GM19372 (cell line): ENCODE measurements around the gene MAML3.

Experiments
- ATAC-seq: cut with Tn5 transposase; IDR thresholded peaks from one replicate; pipeline ENCODE4 v1.9.1; 2021; ENCODE audit warnings: mild to moderate bottlenecking, low read depth, moderate library complexity; ENCODE audit not compliant: unreplicated experiment

MAML3 gene

GRCh38 chr4:139826426-139826825 is 327.6 kb downstream of the MAML3 start:
- ATAC-seq: no peak

GRCh38 chr4:139825523-139826014 is 328.4 kb downstream of the MAML3 start:
- no peak for ATAC-seq

DNA sequence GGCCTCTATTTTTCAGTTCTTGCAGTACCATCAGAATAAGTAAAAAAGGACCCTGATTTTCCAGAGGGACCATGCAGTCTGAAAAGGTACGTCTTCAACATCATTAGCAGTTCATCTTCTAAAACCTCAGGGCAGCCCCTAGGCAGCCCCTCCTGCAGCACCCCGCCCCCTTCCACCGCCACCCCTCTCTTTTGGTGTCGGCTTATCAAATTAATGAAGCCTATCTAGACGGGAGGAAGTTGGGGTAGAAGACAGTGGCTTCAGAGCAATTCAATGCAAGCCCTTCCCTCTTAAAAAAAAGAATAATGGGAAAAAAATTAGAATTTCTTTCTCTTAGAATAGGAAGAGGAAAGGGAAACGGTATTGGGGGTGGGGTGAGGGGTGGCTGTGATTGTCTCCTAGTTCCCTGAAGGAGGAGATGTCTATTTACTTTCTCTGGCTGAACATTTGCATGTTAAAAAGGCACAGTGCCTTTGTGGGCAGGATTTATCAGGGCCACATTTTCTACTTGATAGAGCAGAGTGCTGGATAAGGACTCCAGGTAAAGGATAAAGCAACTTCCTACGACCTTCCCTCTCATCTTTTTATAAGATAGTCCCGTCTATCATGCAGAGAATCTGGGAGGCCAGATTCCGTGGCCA is 329.0 kb downstream of the MAML3 start:
- ATAC-seq: no peak

- ATAC-seq: no peak
Observed at GRCh38 chr4:139823746-139824145, 330.2 kb downstream of the MAML3 start.

DNA sequence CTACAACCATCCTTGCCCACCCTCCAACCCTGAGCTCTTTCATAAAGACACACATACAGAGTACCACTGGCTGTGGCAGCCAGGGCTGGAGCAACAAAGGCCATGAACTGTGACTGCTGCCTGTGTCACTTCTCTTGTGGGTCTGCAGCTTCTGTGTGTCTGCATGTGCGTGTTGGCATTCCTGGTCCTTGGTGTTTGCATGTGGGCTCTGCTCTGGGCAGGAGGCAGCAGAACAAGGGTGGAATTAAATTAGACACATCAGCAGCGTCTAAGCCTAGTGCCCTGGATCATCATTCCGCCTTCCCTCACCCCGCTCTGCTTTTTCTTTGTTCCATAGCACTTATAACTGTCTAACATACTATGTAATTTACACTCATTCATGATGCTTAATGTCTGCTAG is 330.6 kb downstream of the MAML3 start:
- ATAC-seq: no peak

DNA sequence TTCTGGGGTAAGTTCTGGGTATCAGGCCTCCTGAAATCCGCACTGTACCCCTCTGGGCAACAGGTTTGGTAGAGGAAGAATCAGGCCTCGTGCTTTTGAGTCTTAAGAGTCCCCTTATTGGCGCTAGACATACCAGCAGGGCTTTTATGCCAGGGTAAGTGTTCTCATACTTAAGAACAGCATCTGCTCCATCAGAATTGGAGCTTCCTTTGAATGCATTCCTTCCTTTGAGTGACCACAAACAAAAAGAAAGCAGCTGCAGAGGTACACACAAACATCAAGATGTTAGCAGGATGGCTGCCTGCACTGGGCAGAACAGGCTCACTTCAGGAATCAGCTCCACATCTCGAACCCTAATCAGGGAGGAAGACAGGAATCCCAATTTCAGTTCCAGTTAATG is 331.6 kb downstream of the MAML3 start:
- no peak for ATAC-seq

DNA sequence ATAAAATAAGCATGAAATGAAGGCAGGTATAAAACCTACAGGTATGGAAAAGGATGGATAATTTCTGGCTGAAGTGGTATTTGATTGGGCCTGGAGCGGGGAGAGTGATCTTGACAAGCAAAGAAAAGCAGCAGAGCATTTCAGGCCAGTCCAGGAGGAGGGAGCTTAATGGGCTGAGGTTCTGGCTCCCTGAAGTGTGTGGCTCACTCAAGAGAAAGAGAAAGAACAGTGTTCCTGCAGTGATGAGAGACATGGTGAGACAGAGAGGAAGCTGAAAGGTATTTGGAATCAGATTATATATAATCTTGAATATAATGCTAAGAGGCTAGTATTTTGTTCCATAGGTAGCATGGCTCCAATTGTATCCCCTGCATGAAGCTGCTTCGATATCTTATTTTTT is 334.9 kb downstream of the MAML3 start:
- ATAC-seq: no peak

GRCh38 chr4:139817657-139818452 is 336.1 kb downstream of the MAML3 start:
- ATAC-seq: no peak

GRCh38 chr4:139816856-139817255 is 337.1 kb downstream of the MAML3 start:
- no peak for ATAC-seq

DNA sequence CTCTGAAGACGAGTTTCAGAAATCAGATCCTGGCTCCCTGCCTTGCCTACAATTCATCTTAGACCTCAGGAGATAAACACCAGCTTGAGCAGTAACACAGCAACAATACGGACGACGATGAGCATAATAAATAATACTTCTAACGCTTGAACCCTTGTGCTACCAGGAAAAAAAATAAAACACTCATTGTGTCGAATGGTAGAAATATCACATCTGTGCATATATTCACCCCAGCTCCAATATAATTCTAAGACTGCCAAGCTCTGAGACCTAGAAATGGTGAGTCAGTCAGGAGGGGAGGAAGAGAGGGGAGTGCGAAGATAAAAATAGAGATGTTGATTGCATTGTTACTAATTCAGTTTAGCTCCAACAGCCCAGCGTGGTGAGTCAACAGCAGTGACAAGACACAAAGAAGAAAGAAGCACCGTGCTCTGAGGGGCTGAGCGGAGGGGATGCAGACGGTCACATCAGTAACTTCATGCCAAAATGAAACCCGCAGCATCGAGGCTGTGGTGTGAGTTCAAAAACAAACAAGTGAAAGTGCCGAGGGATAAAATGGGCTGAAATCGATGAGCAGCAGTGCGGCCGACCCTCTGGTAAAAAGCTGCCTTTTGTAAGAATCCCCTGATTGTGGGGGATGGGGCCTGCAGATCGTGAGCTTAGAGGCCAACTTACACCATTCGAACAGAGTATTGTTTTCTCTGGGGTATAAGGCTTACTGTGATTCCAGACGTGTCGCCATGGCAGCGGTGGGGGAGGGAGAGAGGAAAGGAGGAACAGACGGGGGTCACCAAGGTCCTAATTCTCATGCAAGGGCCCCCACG is 338.0 kb downstream of the MAML3 start:
- ATAC-seq: no peak

DNA sequence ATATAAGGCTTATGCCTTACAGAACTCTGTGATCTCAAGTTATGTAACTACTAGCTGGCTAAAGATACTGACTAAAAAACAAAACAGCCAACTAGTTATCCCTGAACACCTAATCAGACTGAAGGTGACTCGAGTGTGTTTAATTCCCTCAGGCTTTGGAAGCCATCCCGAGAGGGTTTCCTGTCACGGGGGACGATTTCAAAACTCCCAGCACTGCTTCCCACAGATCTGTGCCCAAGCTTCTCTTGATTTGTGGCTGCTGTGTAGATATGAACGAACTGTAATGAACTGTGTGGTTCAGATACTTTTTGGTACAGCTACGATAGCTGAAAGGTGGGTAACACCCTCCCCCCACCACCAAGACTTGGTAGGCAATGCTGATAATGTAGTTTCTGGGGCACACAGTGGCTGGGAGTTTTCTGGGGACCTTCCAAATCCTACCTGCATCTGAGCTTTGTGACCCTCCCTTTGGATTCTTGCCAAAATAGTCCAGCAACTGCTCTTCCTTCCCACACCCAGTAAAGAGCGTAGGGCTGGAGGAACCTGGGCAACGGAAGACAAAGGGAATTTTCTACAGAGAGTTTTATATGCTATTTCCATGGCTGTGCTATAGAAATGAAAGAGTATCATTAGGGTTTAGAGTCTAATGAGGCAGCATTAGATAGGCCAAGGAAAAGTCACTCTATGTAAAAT is 339.5 kb downstream of the MAML3 start:
- ATAC-seq: no peak

GRCh38 chr4:139813881-139814280 is 340.1 kb downstream of the MAML3 start:
- ATAC-seq: no peak

DNA sequence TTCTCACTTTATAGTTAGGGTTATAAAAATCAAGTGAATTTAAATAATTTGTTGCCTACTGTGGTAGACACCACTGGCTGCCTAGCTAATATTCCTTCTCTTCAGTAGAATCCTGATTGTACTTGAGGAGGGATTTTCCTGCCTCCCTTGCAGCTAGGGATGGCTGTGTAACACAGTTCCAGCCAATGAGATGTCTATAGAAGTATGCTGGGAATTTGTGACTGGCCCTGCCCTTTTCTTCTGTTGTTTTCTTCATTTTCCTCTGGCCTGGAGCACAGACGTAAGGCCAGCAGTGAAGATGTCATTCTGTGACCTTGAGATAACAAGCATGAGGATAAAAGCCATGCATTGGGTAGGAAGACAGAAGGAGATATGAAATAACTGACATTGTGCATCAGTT is 343.3 kb downstream of the MAML3 start:
- ATAC-seq: no peak

DNA sequence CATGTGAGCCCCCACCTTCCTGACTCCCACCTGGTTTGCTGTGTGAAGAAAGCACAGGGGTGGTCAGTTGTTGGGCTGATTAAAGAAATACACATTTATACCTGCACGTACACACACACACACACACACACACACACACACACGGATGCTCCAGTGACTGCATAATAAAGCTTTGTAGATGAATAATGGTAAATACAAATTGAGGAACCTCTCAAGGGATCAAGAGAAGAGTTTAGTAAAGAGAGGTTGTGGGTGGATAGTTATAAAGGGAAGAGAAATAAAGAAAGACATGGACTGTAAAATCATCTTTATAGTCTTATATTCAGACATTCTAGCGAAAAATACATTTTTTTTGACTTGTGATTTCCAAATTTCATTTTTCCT is 344.2 kb downstream of the MAML3 start:
- no peak for ATAC-seq

- no peak for ATAC-seq
Observed at GRCh38 chr4:139808808-139809756, 344.9 kb downstream of the MAML3 start.

DNA sequence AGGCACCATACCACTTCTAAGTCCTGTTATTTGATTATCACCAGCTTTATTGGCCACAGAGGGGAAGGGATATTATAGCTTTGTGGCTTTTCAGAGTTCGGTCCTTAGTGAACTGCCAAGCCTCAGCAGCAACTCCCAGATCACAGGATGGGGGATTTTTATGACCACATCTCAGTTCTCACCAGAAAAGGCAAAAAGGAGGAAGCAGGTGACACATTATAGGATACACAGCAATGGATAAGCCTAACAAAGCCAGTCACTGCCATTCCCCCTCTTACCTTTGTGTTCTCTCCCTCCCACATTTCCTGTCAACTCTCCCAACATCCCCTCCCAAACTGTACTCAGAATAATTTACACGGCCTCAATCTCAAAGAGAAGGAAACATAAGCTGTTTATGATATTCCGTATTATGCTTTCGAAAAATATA is 345.6 kb downstream of the MAML3 start:
- ATAC-seq: no peak

- ATAC-seq: no peak
Observed at GRCh38 chr4:139807483-139807882, 346.5 kb downstream of the MAML3 start.

GRCh38 chr4:139806929-139807328 is 347.1 kb downstream of the MAML3 start:
- ATAC-seq: no peak

DNA sequence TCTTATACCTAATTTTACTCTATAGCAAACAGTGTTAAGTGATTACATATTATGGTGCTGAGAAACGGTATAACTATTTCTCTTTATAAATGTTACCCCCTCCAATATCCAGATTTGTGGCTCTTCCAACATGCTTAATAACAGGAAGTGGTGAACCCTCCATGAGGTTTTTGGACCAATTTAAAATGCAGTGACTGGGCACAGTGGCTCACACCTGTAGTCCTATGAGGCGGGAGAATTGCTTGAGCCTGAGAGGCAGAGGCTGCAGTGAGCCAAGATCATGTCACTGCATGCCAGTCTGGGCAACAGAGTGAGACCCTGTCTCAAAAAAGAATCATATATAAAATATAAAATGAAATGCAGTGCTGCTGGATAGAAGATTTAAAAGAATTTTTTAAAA is 351.1 kb downstream of the MAML3 start:
- ATAC-seq: no peak
